ENCODE results near the gene KRTAP12-4. TPM values are rescaled to one million over a fixed set of nuclear protein-coding genes. Genes with fewer than 3 reads are reported as not detected.

The KRTAP12-4 gene
- total and polyA plus RNA-seq, 9 of the 15 experiments (the other 6 are each of a cell fraction or from before 2014, with no cell fraction given) = not detected

DNA sequence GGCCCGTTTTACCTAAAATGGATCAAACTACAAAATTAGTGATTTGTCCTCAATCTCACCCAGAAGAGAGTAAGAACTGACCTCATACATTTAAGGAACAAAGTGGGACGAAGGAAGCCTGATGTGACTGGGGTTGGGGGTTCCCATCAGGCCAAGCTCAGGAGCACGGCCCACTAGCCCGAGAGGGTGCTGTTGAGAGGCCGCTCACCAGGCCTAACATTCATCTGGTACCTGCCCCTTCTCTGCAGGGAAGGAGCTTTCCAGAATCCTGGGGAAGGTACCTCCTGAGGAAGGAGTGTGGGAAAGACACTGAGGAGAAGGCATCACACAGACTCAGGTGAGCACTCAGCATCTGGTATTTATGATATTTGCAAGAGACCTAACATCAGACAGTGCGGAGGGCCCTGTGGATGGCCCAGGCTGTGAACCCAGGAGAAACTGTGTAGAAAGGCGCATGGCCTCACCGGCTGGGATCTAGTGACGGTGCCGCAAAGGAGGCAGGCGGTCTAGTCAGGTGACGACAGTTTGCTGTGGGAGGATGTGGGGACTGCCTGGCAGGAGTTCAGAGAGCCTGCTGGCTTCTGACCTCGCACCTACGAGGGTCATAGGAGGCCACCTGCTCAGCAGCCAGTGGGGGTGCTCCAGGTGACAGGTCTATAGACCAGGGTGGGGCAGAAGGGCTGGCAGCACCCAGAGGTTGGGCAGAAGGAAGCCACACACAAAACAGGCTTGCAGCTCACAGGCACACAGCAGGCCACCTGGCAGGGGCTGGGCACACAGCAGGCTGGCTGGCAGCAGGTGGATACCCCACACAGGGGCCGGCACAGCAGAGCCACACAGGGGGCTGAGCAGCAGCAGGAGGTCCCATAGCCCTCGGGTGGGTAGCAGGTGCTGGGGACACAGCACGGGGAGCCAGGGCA lies 543 bp downstream of the KRTAP12-4 start:
- ATAC-seq (no peak), DNase-seq (ENCODE audit: extremely low read depth in 1 of 4, low spot score in 3 of 4) (no peak), FAIRE-seq (no peak)
- Histone ChIP-seq H4K20me1 (replicated peaks; ENCODE audit: control insufficient read depth, insufficient read depth, low read length) (no peaks in the 10 kb centered on the region), H3K4me2 (ENCODE audit: insufficient read depth, low read length) (no peak overlapping the region), H3K27me3 (ENCODE audit: control insufficient read depth in 2 of 2, insufficient read depth in 2 of 2, low read length in 2 of 2) (peaks cover 13 to 60% of the 10 kb centered on the region in 2 experiments; a peak in 4 of 5 replicates), H3K9me1 (ENCODE audit: control insufficient read depth, insufficient read depth, low read length) (no peaks in the 10 kb centered on the region), H2AFZ (ENCODE audit: low read depth, low read length) (no peak overlapping the region), H3K4me3 (no peak overlapping the region), H3K27ac (ENCODE audit: extremely low read depth, low read depth, low read length) (no peak overlapping the region), H3K36me3 (ENCODE audit: control insufficient read depth, insufficient read depth, low read length) (no peaks in the 10 kb centered on the region), H3K4me1 (replicated peaks in 1 of 2; ENCODE audit: control insufficient read depth in 2 of 2, insufficient read depth in 2 of 2, low read length in 2 of 2) (peaks cover 0 to 8% of the 10 kb centered on the region in 2 experiments; a peak in 2 of 5 replicates), H3K9me3 (replicated peaks; ENCODE audit: control insufficient read depth, insufficient read depth, low read depth, low read length) (no peaks in the 10 kb centered on the region), H3K79me2 (ENCODE audit: control insufficient read depth, insufficient read depth, low read length) (no peaks in the 10 kb centered on the region), H3K9ac (ENCODE audit: insufficient read depth in 1 of 2, low read depth in 2 of 2, low read length in 2 of 2) (no peak overlapping the region)
- no TSS peak for BruUV-seq (replicated peaks)
- 2% methylated on average over 17 of the region's 17 CpGs for WGBS (ENCODE audit: insufficient coverage, low coverage, missing lambda C conversion rate)
- intact Hi-C loops (cut with micrococcal nuclease) = no loop called here
- CTCF ChIA-PET (ENCODE audit: low intra/inter-chr PET ratio) = no interaction called here
- in situ Hi-C loops (cut with MboI) = no loop called here
- POLR2A ChIA-PET = interaction anchor here (0.8 to 1.2 kb wide), 2 partner anchors 10 to 89 kb away, joined by 3 read pairs; no protein-coding TSS in a partner anchor
- TF ChIP-seq HDAC3 (IDR thresholded peaks at IDR 0.05; ENCODE audit: borderline replicate concordance, partially characterized antibody) (no peak), GTF2F1 (IDR thresholded peaks at IDR 0.05; ENCODE audit: low read depth, low read length) (no peak), ZBTB17 (CRISPR knock-in tag; IDR thresholded peaks at IDR 0.05) (no peak), U2AF2 (optimal IDR thresholded peaks at IDR 0.05; ENCODE audit: low read depth, low read length) (no peak), DMBX1 (CRISPR knock-in tag; IDR thresholded peaks at IDR 0.05; ENCODE audit: borderline replicate concordance) (no peak), ZNF778 (CRISPR knock-in tag; IDR thresholded peaks at IDR 0.05) (no peak), ZNF282 (CRISPR knock-in tag; IDR thresholded peaks at IDR 0.05) (no peak), CBX3 (IDR thresholded peaks at IDR 0.05; ENCODE audit: borderline replicate concordance in 1 of 2, low read length in 2 of 2) (no peak), NCOR1 (IDR thresholded peaks at IDR 0.05) (no peak), FOXP1 (CRISPR knock-in tag; IDR thresholded peaks at IDR 0.05) (no peak)
- TF ChIP-seq, protein P1, sequence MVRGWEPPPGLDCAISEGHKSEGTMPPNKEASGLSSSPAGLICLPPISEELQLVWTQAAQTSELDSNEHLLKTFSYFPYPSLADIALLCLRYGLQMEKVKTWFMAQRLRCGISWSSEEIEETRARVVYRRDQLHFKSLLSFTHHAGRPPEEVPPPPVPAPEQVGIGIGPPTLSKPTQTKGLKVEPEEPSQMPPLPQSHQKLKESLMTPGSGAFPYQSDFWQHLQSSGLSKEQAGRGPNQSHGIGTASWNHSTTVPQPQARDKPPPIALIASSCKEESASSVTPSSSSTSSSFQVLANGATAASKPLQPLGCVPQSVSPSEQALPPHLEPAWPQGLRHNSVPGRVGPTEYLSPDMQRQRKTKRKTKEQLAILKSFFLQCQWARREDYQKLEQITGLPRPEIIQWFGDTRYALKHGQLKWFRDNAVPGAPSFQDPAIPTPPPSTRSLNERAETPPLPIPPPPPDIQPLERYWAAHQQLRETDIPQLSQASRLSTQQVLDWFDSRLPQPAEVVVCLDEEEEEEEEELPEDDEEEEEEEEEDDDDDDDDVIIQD (CRISPR knock-in tag; IDR thresholded peaks at IDR 0.05) = no peak
- TF ChIP-seq, protein P2, sequence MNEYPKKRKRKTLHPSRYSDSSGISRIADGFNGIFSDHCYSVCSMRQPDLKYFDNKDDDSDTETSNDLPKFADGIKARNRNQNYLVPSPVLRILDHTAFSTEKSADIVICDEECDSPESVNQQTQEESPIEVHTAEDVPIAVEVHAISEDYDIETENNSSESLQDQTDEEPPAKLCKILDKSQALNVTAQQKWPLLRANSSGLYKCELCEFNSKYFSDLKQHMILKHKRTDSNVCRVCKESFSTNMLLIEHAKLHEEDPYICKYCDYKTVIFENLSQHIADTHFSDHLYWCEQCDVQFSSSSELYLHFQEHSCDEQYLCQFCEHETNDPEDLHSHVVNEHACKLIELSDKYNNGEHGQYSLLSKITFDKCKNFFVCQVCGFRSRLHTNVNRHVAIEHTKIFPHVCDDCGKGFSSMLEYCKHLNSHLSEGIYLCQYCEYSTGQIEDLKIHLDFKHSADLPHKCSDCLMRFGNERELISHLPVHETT (CRISPR knock-in tag; conservative IDR thresholded peaks at IDR 0.05 in 1 of 2, IDR thresholded peaks at IDR 0.05 in 1 of 2) = no peak
- TF ChIP-seq, protein P3, sequence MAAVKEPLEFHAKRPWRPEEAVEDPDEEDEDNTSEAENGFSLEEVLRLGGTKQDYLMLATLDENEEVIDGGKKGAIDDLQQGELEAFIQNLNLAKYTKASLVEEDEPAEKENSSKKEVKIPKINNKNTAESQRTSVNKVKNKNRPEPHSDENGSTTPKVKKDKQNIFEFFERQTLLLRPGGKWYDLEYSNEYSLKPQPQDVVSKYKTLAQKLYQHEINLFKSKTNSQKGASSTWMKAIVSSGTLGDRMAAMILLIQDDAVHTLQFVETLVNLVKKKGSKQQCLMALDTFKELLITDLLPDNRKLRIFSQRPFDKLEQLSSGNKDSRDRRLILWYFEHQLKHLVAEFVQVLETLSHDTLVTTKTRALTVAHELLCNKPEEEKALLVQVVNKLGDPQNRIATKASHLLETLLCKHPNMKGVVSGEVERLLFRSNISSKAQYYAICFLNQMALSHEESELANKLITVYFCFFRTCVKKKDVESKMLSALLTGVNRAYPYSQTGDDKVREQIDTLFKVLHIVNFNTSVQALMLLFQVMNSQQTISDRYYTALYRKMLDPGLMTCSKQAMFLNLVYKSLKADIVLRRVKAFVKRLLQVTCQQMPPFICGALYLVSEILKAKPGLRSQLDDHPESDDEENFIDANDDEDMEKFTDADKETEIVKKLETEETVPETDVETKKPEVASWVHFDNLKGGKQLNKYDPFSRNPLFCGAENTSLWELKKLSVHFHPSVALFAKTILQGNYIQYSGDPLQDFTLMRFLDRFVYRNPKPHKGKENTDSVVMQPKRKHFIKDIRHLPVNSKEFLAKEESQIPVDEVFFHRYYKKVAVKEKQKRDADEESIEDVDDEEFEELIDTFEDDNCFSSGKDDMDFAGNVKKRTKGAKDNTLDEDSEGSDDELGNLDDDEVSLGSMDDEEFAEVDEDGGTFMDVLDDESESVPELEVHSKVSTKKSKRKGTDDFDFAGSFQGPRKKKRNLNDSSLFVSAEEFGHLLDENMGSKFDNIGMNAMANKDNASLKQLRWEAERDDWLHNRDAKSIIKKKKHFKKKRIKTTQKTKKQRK (IDR thresholded peaks at IDR 0.05; ENCODE audit: borderline replicate concordance, low read depth, low read length) = no peak
